GM18498 (cell line): ENCODE results near the gene PRMT9.
A peak's percentile ranks its signal among the peaks of the same experiment; 100 is the strongest.

Experiments used
- ATAC-seq: cut with Tn5 transposase; IDR thresholded peaks from one replicate; pipeline ENCODE4 v1.9.1; 2021; ENCODE audit warnings: mild to moderate bottlenecking, moderate library complexity; ENCODE audit not compliant: unreplicated experiment

PRMT9 gene

DNA sequence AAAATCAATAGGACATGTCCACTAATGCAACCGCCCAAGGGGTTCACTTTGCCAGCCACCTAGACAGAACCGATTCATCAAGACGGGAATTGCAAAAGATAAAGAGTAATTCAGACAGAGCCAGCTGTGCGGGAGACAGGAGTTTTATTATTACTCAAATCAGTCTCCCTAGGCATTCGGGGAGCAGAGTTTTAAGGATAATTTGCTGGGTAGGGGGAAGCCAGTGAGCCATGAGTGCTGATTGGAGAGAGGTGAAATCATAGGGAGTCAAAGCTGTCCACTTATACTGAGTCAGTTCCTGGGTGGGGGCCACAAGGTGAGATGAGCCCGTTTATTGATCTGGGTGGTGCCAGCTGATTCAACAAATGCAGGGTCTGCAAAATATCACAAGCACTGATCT lies 58.2 kb downstream of the PRMT9 start:
- no peak for ATAC-seq

DNA sequence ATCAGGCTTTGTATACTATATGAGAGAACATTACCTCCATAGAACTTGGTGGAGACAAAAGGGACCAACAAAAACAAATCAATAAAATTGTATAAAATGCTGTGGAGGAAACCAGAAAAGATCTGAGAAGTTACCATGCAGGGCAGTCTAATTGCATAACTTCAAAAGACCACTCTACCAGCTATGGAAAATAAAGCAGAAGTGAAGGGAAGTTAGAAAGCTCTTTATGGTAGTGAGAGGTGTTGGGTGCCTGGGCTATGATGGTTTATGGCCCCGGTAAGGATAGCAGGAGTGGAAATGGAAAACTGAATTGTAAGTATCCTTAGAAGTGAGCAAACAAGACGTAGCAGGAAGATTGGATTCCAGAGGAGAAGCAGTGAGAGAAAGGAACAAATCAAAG lies 63.6 kb downstream of the PRMT9 start:
- ATAC-seq = no peak

DNA sequence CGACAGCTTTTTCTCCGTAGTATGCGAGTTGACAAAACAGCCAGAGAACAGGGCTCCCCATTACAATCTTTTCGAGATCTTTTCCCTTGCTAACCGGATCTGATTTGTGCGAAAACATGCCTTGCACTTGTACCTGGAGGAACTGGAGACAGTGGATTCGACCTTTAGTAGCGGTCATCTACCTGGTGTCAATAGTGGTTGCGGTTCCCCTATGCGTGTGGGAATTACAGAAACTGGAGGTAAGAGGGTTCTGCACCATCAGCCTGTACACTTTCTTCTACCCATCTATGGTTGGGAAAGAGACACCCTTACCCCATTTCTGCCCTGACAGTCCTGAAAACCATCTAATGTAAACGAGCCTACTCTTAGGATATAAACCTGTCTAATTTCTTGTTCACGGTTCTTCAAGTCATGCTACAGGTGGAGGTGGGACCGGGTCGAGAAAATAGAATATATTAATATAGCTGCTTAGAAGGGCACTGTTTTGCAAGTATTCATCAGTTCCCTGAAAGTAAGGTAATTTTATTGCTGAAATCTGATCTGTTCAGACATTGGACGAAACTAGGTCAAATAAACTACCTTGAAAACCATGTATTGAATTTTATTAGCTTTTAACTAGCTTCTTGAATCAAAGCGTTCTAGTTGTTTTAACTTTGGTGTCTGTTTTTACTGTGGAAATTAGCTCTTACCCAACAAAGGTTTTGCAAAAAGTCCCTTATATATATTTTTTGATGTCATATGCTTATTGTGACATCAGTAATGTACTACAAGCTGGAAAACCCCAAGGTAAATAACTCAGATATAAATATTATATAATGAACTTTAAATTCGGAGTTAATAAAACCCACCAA lies 65.9 kb downstream of the PRMT9 start:
- peak; percentile 15 for ATAC-seq

DNA sequence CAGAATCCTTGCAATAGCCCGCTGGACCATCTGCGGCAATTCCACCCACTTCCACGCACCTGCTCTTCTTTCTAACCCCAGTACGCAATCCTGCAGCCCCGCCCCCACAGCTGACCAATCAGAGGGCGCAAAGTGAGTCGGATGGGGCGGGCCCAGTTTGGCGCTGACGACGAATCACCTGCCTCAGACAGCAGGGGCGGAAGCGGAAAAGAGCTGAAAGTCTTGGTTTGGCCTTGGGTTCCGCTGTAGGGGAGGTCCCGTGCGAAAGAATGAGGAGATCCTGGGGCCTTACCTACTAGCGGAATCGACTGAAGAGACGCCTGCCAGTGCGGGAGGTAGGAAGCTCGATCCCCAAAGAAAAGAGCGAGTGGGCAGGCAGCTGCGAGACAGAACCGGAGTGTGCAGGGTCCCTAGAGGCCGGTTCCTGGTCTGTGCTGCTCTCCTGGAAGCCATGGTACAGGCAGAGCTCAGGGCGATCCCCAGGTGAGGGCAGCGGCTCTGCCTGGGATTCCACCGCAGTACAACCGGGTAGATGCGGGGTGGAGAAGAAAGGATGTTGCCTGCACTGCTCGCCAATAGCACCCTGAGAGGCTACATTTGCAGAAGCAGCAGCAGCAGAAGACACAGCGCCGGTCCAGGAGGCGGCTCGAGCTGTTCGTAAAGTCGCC lies 66.7 kb downstream of the PRMT9 start, which contains the start of gene TMEM184C:
TMEM184C (plus strand) TSS at position 225 of the 668 bp plus-strand sequence. CDS start 560 bp downstream, outside the sequence.
- ATAC-seq = peak; percentile 99

DNA sequence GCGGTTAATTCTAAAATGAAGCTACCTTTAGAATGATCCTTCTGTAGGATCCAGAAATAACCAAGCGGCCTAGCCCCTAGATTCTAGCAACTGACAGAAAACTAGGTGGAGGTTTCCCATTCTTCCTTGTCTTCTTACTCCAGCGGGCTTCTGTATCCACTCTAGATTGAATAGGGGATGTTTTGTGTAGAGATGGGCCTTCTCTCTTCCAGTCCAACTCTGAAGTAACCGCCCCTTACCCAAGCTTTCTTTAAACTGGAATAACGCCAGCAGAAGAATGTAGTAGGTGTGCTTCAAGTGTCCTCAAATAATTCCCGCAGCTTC lies 67.2 kb downstream of the PRMT9 start:
- peak; percentile 17 for ATAC-seq

DNA sequence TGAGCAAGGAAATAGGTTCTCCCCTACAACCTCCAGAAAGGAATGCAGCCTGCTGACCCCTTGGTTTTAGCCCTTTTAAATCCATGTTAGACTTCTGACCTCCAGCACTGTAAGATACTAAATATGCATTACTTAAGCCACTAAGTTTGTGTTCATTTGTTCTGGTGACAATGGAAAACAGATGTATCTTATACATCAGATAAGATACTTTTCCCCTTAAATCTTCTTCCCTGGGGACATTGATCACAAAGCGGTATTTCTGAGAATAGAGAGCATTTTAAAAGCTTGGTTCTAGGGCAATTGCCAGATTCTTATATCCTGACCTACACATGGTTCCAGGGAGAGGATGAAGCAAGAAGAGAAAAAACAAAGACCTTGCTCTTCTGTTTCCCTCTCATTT lies 73.3 kb downstream of the PRMT9 start:
- ATAC-seq = no peak

DNA sequence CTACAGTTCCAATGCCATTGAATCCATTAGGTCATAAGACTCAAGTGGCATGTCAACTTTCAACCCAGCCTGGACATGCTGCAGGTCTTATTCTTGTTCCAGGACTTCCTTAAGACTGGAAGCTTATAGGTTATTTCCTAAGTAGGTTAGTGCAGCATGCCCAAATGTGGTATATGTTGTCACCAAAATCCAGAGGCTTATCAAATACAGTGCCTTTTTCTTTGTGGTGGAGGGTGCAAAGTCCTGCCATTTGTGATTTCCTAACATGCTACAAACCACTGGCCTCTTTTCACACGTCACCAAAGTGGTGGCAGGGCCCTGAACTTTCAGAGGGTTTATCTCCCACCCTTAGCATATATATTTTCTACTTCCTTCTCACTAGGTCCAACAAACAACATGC lies 76.5 kb downstream of the PRMT9 start:
- no peak for ATAC-seq

DNA sequence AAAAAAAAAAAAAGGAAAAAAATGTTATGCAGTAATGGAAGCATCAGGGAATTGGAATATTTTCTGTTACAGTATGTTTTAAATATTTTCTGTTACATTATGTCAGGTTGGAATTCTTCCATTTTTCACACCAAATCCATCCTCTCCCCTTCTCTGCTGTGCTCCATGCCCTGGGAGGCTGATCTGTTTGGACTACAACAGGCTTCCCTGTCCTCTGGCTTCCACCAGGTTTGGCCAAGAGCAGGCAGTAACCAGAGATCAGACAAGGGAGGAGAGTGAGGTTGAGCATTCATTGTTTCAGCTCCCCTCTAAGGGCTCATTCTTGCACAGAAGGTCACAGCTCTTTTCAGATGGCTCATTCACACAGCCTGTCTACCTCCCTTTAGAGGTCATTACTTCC lies 78.5 kb downstream of the PRMT9 start:
- ATAC-seq = no peak

DNA sequence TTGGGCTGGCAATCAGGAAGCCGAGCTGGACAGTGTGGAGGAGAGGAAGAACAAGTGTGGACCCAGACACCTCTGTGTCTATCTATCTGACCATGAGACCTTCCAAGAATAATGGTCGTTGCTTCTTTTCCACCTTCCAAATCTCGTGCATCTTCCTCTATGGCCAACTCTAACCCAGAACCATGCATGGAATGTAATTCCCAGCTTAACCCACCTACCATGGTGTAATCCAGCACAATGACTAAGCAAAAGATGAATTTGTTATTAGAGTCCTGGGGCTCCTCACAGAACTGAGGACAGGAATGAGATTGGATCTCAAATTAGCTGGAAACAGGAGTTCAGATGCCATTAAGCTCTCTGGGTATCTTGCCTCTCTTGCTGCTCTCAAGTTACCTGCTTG lies 84.2 kb downstream of the PRMT9 start:
- no peak for ATAC-seq

DNA sequence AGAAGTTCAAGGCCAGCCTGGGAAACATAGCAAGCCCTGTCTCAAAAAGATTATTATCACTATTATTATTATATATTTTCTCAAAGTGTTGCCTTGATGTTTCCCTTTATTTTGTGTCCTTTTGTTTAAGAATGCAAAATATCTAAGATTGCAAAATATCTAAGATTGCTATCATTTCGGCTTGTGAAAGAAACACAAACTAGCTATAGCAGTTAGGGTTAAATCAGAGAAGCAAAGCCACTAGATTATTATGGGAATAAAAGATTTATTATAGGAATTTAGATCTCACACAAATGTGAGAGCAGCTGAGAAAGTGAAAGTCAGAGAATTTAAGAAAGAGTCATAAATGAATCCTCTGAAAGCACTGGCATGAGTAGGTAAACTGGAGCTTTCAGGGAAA lies 84.8 kb downstream of the PRMT9 start:
- ATAC-seq = no peak

DNA sequence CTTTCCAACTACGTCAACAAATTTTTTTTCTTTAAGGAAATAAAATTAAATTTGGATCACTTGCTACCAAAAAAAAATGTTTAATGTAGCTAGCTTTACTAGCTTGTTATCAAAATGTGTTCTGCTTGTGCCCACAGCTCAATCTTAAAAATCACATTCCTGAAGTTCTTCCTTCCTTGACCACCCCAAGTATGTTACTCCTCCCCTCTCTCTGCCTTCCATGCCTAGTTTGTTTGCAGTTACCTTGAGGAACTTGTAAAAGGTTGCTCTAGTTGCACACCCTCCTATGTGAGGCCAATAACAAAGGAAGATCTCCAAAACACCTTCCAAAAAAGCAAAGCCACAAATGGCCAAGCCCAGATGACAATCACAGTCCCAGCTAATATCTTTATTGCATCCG lies 86.4 kb downstream of the PRMT9 start:
- no peak for ATAC-seq

DNA sequence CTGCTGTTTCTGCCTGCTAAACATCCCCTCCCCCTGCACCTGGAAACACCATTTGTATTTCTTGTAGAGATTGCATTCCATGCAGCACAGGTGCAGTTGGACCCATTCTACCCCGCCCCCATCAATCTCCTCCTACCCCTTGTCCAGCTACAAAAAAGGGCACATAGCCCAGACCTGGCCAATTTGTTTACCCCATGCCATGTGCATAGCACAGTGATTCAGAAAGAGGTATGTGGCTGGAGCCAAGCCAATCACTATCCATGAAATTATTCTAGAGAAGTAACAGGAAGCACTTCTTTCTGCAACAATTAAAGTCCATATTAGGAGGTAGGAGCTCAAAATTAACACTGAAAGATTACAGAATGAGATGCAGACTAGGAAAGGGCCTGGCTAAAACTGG lies 87.0 kb downstream of the PRMT9 start:
- ATAC-seq = no peak

DNA sequence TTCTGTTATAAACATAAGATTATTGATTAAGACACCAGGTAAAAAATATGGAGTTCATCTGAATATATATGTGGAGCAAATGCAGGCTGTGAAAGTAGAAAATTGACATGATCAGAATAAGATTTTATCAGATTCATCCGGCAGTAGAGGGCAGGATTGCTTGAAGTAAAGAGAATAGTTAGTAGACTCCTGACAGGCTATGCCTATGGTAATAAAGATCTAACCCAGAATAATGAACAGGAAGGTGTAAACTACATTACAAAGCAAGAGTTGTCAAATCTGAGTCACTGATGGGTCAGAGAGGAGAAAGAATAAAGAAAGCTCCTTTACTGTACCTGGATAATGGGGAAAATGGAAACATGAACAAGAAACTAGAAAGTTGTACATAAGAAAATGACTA lies 87.6 kb downstream of the PRMT9 start:
- no peak for ATAC-seq

DNA sequence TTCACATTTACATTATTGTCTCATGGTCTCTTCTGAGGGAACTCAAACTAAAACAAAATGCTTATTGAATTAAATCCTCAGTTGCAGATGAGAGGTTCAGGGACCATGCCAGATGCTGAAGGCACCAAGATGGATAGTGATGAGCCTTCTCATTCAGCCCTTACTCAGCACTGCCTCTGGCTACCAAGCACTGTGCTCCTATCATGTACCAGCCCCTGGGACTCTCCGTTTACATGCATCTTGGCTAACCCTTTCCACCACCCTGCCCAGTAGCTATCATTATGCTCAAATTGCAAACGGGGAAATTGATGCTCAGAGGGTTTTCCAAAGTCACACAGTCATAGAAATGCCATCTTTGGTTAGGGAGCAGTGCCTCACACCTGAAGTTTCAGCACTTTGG lies 89.4 kb downstream of the PRMT9 start:
- no peak for ATAC-seq

DNA sequence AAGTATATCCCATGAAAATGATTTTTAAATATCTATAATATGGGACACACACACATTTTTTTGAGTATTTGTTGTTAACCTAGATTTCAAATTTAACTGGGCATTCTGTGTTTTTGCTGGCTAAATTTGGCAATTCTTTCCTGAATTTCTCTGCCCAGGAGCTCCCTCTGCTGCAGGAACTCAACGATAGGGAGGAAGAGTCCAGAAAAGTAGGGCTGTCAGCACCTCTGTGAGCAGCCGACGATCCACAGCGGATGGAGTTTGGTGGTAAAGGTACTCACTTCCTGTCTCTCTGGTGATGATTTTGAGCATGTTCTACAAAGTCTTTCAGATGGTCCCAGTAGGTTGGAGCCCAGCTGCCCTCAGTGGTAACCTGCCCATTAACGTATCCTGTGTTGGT lies 89.9 kb downstream of the PRMT9 start:
- no peak for ATAC-seq

DNA sequence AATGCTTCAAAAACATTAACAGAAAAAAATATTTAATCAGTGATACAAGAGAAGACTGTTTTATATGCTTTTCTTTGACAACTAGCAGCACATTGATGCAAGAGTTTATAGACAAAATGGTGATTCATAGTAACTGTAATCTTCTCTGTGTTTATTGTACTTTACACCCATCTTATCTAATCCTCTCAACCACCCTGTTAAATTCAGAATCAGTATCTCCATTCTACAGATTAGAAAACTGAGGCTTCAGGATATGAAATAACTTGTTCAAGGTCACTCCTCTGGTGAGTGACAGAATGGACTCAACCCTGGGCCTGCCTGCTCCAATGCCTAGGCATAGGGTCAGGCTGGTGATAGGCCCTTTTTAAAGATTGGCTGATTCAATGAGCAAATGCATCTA lies 92.9 kb downstream of the PRMT9 start:
- no peak for ATAC-seq

DNA sequence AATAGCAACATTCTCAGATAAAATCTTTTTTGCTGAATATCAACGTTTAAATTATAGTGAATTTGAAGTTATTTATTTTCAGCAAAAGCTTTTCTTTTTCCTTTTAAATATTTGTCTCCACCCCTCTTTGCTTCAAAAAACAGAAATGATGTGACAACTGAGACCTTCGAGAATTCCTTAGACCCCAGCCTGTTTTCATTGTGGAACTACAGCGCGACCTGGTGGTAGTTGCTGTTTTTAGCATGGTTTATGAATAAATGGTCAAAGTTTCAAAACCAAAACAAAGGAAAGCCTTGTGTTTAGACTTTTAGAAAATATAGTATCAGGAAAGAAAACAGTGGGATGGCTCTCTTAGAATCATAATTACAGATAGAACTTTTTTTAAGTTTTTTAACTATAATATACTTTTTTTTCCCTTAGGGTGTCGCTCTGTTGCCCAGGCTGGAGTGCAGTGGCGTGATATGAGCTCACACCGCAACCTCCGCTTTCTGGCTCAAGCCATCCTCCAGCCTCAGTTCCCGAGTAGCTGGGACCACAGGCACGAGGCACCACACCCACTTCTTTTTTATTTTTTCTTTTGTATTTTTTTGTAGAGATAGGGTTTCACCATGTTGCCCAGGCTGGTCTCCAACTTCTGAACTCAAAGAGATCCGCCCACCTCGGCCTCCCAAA lies 93.6 kb downstream of the PRMT9 start:
- ATAC-seq = peak; percentile 61

DNA sequence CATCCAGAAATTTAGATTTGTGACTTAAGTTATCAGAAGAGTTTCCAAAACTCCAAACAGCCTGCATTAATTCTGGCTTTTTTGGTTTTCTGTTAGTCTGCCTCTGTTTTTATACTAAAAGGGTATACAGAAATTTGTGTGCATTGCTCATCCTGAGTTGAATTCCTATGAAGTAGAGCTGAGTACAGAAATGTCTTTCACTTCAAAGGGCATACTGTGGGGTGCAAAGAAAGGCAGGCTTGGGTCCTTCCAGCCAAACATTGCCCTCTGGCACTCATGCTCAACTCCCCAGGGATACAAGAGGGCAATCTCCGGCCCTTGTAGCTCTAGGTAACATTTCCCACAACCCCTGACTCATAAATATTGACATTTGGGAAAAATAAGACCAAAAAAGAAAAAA lies 94.4 kb downstream of the PRMT9 start:
- no peak for ATAC-seq
